Endothelial cell of umbilical vein (primary cell): ENCODE measurements around the gene MYLK. TPM values are rescaled to one million over a fixed set of nuclear protein-coding genes. Genes with fewer than 3 reads are reported as not detected.

ENCODE experiments used
- BruUV-seq: library from RNA; stranded (reverse); fragments of 400-500 nt; replicated peaks from 2 replicates; lab custom pipeline; 2021; lab: Mats Ljungman, UMichigan
- CTCF ChIA-PET: fragments of 300-600, 350-600 bp; sonication (Branson Sonifier 250); formaldehyde crosslinking; loops from one replicate; lab custom pipeline; 2021; ENCODE audit warnings: antibody characterized with exemption, inconsistent platforms; lab: Charles Lee
- POLR2A ChIA-PET: fragments of 300-600, 350-600 bp; sonication (Branson Sonifier 250); formaldehyde crosslinking; loops from one replicate; lab custom pipeline; 2021; ENCODE audit warnings: antibody characterized with exemption, inconsistent platforms; lab: Charles Lee
- DNase-seq: peaks from one replicate; pipeline ENCODE4 v3.0.0-alpha.2; 2011; ENCODE audit warnings: low read depth, low spot score
- FAIRE-seq: peaks from 2 replicates; lab custom pipeline; 2011; peaks lifted over from hg19 to GRCh38; lab: Jason Lieb, UNC
- H2AFZ ChIP-seq: 2 replicates; pipeline ENCODE4 v1.6.0; 2012; ENCODE audit warnings: low read depth, low read length, control low read depth, inconsistent platforms
- H3K27ac ChIP-seq: 2 replicates; pipeline ENCODE4 v1.5.1; 2011; ENCODE audit warnings: low read depth, mild to moderate bottlenecking, control low read depth, low read length, moderate library complexity; ENCODE audit not compliant: insufficient read depth
- H3K27me3 ChIP-seq, 2 experiments: 2 replicates each; pipeline versions ENCODE4 v1.6.0 to v1.6.1; 2011; ENCODE audit warnings: low read length in 2 of 2, mixed read lengths in 1 of 2; ENCODE audit not compliant: control insufficient read depth in 2 of 2, insufficient read depth in 2 of 2
- H3K36me3 ChIP-seq, 2 experiments: 2 replicates in 1 of 2; 3 replicates in 1 of 2; pipeline ENCODE4 v1.5.1; 2011; ENCODE audit warnings: low read length in 2 of 2, mild to moderate bottlenecking in 1 of 2, moderate library complexity in 1 of 2; ENCODE audit not compliant: control insufficient read depth in 2 of 2, insufficient read depth in 2 of 2; ENCODE audit errors: extremely low read depth in 1 of 2
- H3K4me1 ChIP-seq: 3 replicates; pipeline ENCODE4 v1.5.1; 2011; ENCODE audit warnings: mild to moderate bottlenecking, low read length; ENCODE audit not compliant: control insufficient read depth, insufficient read depth; ENCODE audit errors: extremely low read depth
- H3K4me2 ChIP-seq: 2 replicates; pipeline ENCODE4 v1.6.1; 2011; ENCODE audit warnings: low read length, control low read depth, mixed read lengths; ENCODE audit not compliant: insufficient read depth
- H3K4me3 ChIP-seq, 3 experiments: fragments of 200-600 bp in 1 of 3; sonication (generic), shearing (Covaris generic) in 1 of 3; replicated peaks in 1 of 3; 2 replicates each; pipeline ENCODE4 v1.5.1; 2011 to 2016; ENCODE audit warnings: control low read depth in 3 of 3, low read length in 3 of 3, mild to moderate bottlenecking in 2 of 3, inconsistent platforms in 1 of 3, low read depth in 1 of 3, moderate library complexity in 1 of 3; ENCODE audit not compliant: insufficient read depth in 1 of 3
- H3K79me2 ChIP-seq: 2 replicates; pipeline ENCODE4 v1.6.0; 2012; ENCODE audit warnings: low read length, inconsistent platforms; ENCODE audit not compliant: control insufficient read depth, insufficient read depth
- H3K9ac ChIP-seq: replicated peaks from 2 replicates; pipeline ENCODE3; 2011; ENCODE audit warnings: low read length, control low read depth; ENCODE audit not compliant: insufficient read depth; ENCODE audit errors: extremely low read depth
- H3K9me1 ChIP-seq: replicated peaks from 3 replicates; pipeline ENCODE4 v1.6.0; 2011; ENCODE audit warnings: mild to moderate bottlenecking, low read length; ENCODE audit not compliant: control insufficient read depth, insufficient read depth; ENCODE audit errors: extremely low read depth
- H3K9me3 ChIP-seq: replicated peaks from 2 replicates; pipeline ENCODE4 v1.5.1; 2012; ENCODE audit warnings: low read length, inconsistent platforms; ENCODE audit not compliant: control insufficient read depth, insufficient read depth
- H4K20me1 ChIP-seq: replicated peaks from 2 replicates; pipeline ENCODE3; 2011; ENCODE audit warnings: mild to moderate bottlenecking, low read length; ENCODE audit not compliant: control insufficient read depth, insufficient read depth; ENCODE audit errors: extremely low read depth
- CTCF ChIP-seq, 2 donors: IDR thresholded peaks; 1 replicate in 1 of 2; 2 replicates in 1 of 2; pipeline ENCODE4 v1.5.1; 2011; ENCODE audit warnings: low read length in 2 of 2, mild to moderate bottlenecking in 2 of 2, moderate library complexity in 2 of 2, control low read depth in 1 of 2, inconsistent platforms in 1 of 2, low read depth in 1 of 2; ENCODE audit not compliant: insufficient read depth in 1 of 2; ENCODE audit errors: extremely low read depth in 1 of 2
- EZH2 ChIP-seq: IDR thresholded peaks from 2 replicates; pipeline ENCODE4 v1.6.1; 2012; ENCODE audit warnings: borderline replicate concordance, low read depth, mild to moderate bottlenecking, moderate library complexity, low read length, inconsistent platforms; ENCODE audit not compliant: severe bottlenecking
- FOS ChIP-seq: IDR thresholded peaks from 2 replicates; pipeline ENCODE4 v1.6.1; 2011; ENCODE audit warnings: mild to moderate bottlenecking, low read length, moderate library complexity, borderline replicate concordance; ENCODE audit not compliant: insufficient read depth
- GATA2 ChIP-seq: IDR thresholded peaks from 2 replicates; pipeline ENCODE4 v1.7.0; 2011; ENCODE audit warnings: low read depth, mild to moderate bottlenecking, moderate library complexity, mixed read lengths, low read length; ENCODE audit not compliant: insufficient read length, insufficient read depth
- JUN ChIP-seq: IDR thresholded peaks from 2 replicates; pipeline ENCODE4 v1.6.1; 2011; ENCODE audit warnings: borderline replicate concordance, low read depth; ENCODE audit not compliant: insufficient read length, insufficient read depth
- MYC ChIP-seq: IDR thresholded peaks from one replicate; pipeline ENCODE4 v1.6.1; 2011; ENCODE audit warnings: mild to moderate bottlenecking, low read depth, low read length
- POLR2A ChIP-seq: IDR thresholded peaks from 2 replicates; pipeline ENCODE4 v1.6.1; 2012; ENCODE audit warnings: low read depth, mild to moderate bottlenecking, control low read depth, low read length
- POLR2AphosphoS5 ChIP-seq: IDR thresholded peaks from 2 replicates; pipeline ENCODE4 v1.6.1; 2012; ENCODE audit warnings: low read depth, mild to moderate bottlenecking, control low read depth, low read length, moderate library complexity; ENCODE audit not compliant: insufficient read depth
- dilution Hi-C: fragments of 300-500 bp; cut with MboI; formaldehyde crosslinking; loops from one replicate; pipeline ENCODE4 v1.15.0; 2019; ENCODE audit warnings: low sequenced_read_pairs; ENCODE audit not compliant: extremely low pct_ligation_motif_present
- intact Hi-C: fragments of 100-400 bp; cut with micrococcal nuclease; formaldehyde crosslinking; loops from one replicate; pipeline ENCODE4 v1.10.0; 2022
- polyA plus RNA-seq, 4 experiments: library from polyadenylated mRNA; depleted of rRNA in 3 of 4; stranded (reverse) in 3 of 4; unstranded in 1 of 4; fragments of >200 nt; gene quantifications; 2 replicates each; pipeline versions ENCODE4 v1.2.1 to v1.2.3, GENCODE V29; 2011 to 2012; ENCODE audit warnings: missing spikeins in 1 of 4
- total RNA-seq: library from RNA; stranded (reverse); gene quantifications from 2 replicates; pipeline ENCODE4 v1.2.3, GENCODE V29; 2021
- TF ChIP-seq, protein P1 (sequence below): IDR thresholded peaks from 2 replicates; pipeline ENCODE4 v1.6.1; 2011; ENCODE audit not compliant: insufficient read depth, insufficient read length

The MYLK gene
- total and polyA plus RNA-seq, 2 donors (not counting 3 experiments of a cell fraction or from before 2014, with no cell fraction given): 10.0 to 22.2 TPM

DNA sequence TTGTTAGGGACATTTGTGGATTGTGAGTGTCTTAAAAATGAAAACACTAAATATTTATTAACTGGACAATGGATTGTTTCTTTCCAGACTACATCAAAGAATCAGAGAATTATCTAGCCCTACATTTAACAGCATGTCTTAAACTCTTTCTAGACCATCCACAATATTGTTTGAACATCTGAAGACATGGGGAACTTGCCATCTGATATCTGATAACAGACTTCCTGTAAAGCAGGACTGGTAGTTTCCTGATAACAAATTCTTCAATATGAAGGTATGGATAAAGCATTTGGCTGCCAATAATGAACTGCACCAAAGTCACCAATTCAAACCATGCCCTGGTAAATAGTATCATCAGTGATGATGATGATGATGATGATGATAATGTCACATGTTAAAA is 273.1 kb downstream of the MYLK start:
- Histone ChIP-seq H3K36me3 (no peaks in the 10 kb centered on the region), H2AFZ (no peak overlapping the region), H3K9ac (no peak overlapping the region), H3K4me1 (peaks cover 4% of the 10 kb centered on the region), H3K4me3 (no peak overlapping the region), H3K27me3 (no peaks in the 10 kb centered on the region), H3K4me2 (no peak overlapping the region), H4K20me1 (no peaks in the 10 kb centered on the region), H3K79me2 (no peaks in the 10 kb centered on the region), H3K27ac (no peak overlapping the region), H3K9me1 (no peaks in the 10 kb centered on the region), H3K9me3 (no peaks in the 10 kb centered on the region)
- dilution Hi-C loops (no loop called here), intact Hi-C loops (no loop called here)
- FAIRE-seq (no peak), DNase-seq (peak; percentile 23)
- no TSS peak for BruUV-seq
- CTCF ChIA-PET: no interaction called here
- TF ChIP-seq FOS: no peak
- TF ChIP-seq POLR2A: no peak
- no peak for TF ChIP-seq MYC
- TF ChIP-seq GATA2: peak; percentile 49
- POLR2A ChIA-PET: no interaction called here

DNA sequence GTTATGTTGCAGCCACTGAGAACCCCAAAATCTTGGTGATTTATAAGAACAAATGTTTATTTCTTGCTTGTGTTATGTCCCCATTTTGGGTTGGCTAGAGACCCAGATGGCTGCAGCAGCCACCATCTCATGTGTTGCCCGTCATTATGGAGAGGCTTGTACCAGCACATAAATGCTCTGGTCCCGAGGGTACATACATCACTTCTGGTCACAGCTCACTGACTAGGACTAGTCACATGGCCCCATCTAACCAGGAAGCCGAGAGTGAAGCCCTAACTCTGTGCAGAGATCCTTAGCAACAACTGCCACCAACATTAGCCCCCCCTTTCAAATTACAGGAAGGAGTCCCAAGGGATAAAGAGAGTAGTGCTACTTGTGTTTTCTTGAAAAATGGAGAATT is 273.8 kb downstream of the MYLK start:
- ChIA-PET CTCF (no interaction called here), POLR2A (no interaction called here)
- no peak overlapping the region for H3K4me3 ChIP-seq
- dilution Hi-C loops (no loop called here), intact Hi-C loops (no loop called here)
- BruUV-seq: no TSS peak
- H3K9ac ChIP-seq: no peak overlapping the region
- FAIRE-seq (no peak), DNase-seq (no peak)
- H4K20me1 ChIP-seq: no peaks in the 10 kb centered on the region
- H3K4me2 ChIP-seq: no peak overlapping the region
- H3K27ac ChIP-seq: no peak overlapping the region
- H2AFZ ChIP-seq: no peak overlapping the region
- no peaks in the 10 kb centered on the region for H3K79me2 ChIP-seq
- H3K9me1 ChIP-seq: no peaks in the 10 kb centered on the region
- peaks cover 4% of the 10 kb centered on the region for H3K4me1 ChIP-seq
- no peaks in the 10 kb centered on the region for H3K9me3 ChIP-seq
- no peaks in the 10 kb centered on the region for H3K27me3 ChIP-seq
- TF ChIP-seq FOS (no peak), JUN (no peak), GATA2 (no peak), POLR2AphosphoS5 (no peak), POLR2A (no peak), EZH2 (no peak), CTCF (IDR thresholded peaks at IDR 0.05; ENCODE audit: extremely low read depth in 1 of 2, insufficient read depth in 1 of 2, low read depth in 1 of 2, low read length in 2 of 2) (no peak), MYC (no peak)
- TF ChIP-seq, protein P1, sequence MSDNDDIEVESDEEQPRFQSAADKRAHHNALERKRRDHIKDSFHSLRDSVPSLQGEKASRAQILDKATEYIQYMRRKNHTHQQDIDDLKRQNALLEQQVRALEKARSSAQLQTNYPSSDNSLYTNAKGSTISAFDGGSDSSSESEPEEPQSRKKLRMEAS: no peak
- H3K36me3 ChIP-seq: no peaks in the 10 kb centered on the region
